IMR-90 (cell line): ENCODE results near the gene CELA3A. TPM values are rescaled to one million over a fixed set of nuclear protein-coding genes. Genes with fewer than 3 reads are reported as not detected.
"Not testable (repeated sequence)": the region's sequence is repeated elsewhere in the genome, so short reads cannot be mapped to it uniquely, and the experiment has no call there.

Experiments used
- ATAC-seq: fragments of 200-7000 bp; cut with Tn5 transposase; 2 replicates; pipeline ENCODE4 v1.9.1; 2020; ENCODE audit warnings: low read depth, mild to moderate bottlenecking, moderate library complexity
- BruUV-seq: library from RNA; stranded (reverse); fragments of 400-500 nt; replicated peaks from 2 replicates; lab custom pipeline; 2021; lab: Mats Ljungman, UMichigan
- CTCF ChIA-PET: fragments of 300-600 bp; formaldehyde crosslinking; extraction: SDS; loops from one replicate; lab custom pipeline; 2021; ENCODE audit warnings: antibody characterized with exemption; lab: Yijun Ruan, JAX
- POLR2A ChIA-PET: fragments of 300-600 bp; sonication (Branson Sonifier 250); formaldehyde crosslinking; loops from one replicate; lab custom pipeline; 2022; ENCODE audit warnings: antibody characterized with exemption; ENCODE audit not compliant: unreplicated experiment; lab: Charles Lee
- DNase-seq: peaks from one replicate; pipeline ENCODE4 v3.0.0; 2013
- H2AFZ ChIP-seq: replicated peaks from 2 replicates; pipeline ENCODE3; 2013; ENCODE audit warnings: low read length, mild to moderate bottlenecking; ENCODE audit not compliant: poor library complexity
- H2AK5ac ChIP-seq: 2 replicates; pipeline ENCODE4 v1.6.1; 2013; ENCODE audit warnings: low read depth, low read length, inconsistent platforms
- H2AK9ac ChIP-seq: replicated peaks from 2 replicates; pipeline ENCODE3; 2013; ENCODE audit warnings: mild to moderate bottlenecking, low read depth, low read length, moderate library complexity; ENCODE audit not compliant: poor library complexity
- H2BK120ac ChIP-seq: 2 replicates; pipeline ENCODE4 v1.6.1; 2013; ENCODE audit warnings: low read depth, low read length, inconsistent platforms
- H2BK15ac ChIP-seq: 3 replicates; pipeline ENCODE4 v1.6.1; 2013; ENCODE audit warnings: low read depth, low read length, inconsistent platforms
- H2BK20ac ChIP-seq: 2 replicates; pipeline ENCODE4 v1.6.1; 2013; ENCODE audit warnings: low read depth, mild to moderate bottlenecking, inconsistent platforms, low read length, moderate library complexity
- H2BK5ac ChIP-seq: 2 replicates; pipeline ENCODE4 v1.6.1; 2013; ENCODE audit warnings: mild to moderate bottlenecking, low read depth, low read length, inconsistent platforms; ENCODE audit not compliant: poor library complexity, severe bottlenecking
- H3K14ac ChIP-seq: replicated peaks from 2 replicates; pipeline ENCODE4 v1.6.1; 2013; ENCODE audit warnings: low read depth, low read length, inconsistent platforms
- H3K18ac ChIP-seq: 2 replicates; pipeline ENCODE4 v1.6.1; 2013; ENCODE audit warnings: low read depth, low read length, control low read depth
- H3K23ac ChIP-seq: 2 replicates; pipeline ENCODE4 v1.6.1; 2013; ENCODE audit warnings: low read depth, low read length, inconsistent platforms
- H3K27ac ChIP-seq: 2 replicates; pipeline ENCODE4 v1.5.1; 2013; ENCODE audit warnings: mild to moderate bottlenecking, control low read depth, low read length; ENCODE audit not compliant: insufficient read depth
- H3K27me3 ChIP-seq: 2 replicates; pipeline ENCODE4 v1.6.1; 2013; ENCODE audit warnings: low read length; ENCODE audit not compliant: control insufficient read depth, insufficient read depth
- H3K36me3 ChIP-seq: 2 replicates; pipeline ENCODE4 v1.6.1; 2013; ENCODE audit warnings: low read length, mixed read lengths; ENCODE audit not compliant: control insufficient read depth, insufficient read depth
- H3K4ac ChIP-seq: 2 replicates; pipeline ENCODE4 v1.6.1; 2013; ENCODE audit warnings: low read depth, low read length, inconsistent platforms
- H3K4me1 ChIP-seq: 2 replicates; pipeline ENCODE4 v1.6.1; 2013; ENCODE audit warnings: low read length, mixed read lengths; ENCODE audit not compliant: control insufficient read depth, insufficient read depth
- H3K4me2 ChIP-seq: 2 replicates; pipeline ENCODE4 v1.6.1; 2013; ENCODE audit warnings: low read depth, mild to moderate bottlenecking, control low read depth, low read length, moderate library complexity
- H3K4me3 ChIP-seq: 2 replicates; pipeline ENCODE4 v1.5.1; 2013; ENCODE audit warnings: low read depth, mild to moderate bottlenecking, control low read depth, low read length, moderate library complexity; ENCODE audit not compliant: insufficient read depth
- H3K56ac ChIP-seq: 2 replicates; pipeline ENCODE4 v1.6.1; 2013; ENCODE audit warnings: low read length, inconsistent platforms; ENCODE audit not compliant: insufficient read depth; ENCODE audit errors: extremely low read depth
- H3K79me1 ChIP-seq, 2 experiments: 2 replicates each; pipeline ENCODE4 v1.6.1; 2013; ENCODE audit warnings: low read length in 2 of 2, inconsistent platforms in 1 of 2, low read depth in 1 of 2
- H3K9ac ChIP-seq: 2 replicates; pipeline ENCODE4 v1.6.1; 2013; ENCODE audit warnings: low read depth, low read length, control low read depth
- H3K9me1 ChIP-seq: 2 replicates; pipeline ENCODE4 v1.6.1; 2013; ENCODE audit warnings: low read length, inconsistent platforms; ENCODE audit not compliant: insufficient read depth
- H3K9me3 ChIP-seq: 2 replicates; pipeline ENCODE4 v1.6.1; 2013; ENCODE audit warnings: low read length; ENCODE audit not compliant: control insufficient read depth, insufficient read depth
- H4K20me1 ChIP-seq: 2 replicates; pipeline ENCODE4 v1.6.1; 2013; ENCODE audit warnings: low read length, inconsistent platforms; ENCODE audit not compliant: insufficient read depth
- H4K5ac ChIP-seq: 2 replicates; pipeline ENCODE4 v1.6.1; 2013; ENCODE audit warnings: mild to moderate bottlenecking, low read depth, low read length, control low read depth
- H4K8ac ChIP-seq, 2 experiments: 2 replicates each; pipeline ENCODE4 v1.6.1; 2013; ENCODE audit warnings: low read depth in 2 of 2, low read length in 2 of 2, control low read depth in 1 of 2, inconsistent platforms in 1 of 2
- H4K91ac ChIP-seq: 2 replicates; pipeline ENCODE4 v1.6.1; 2013; ENCODE audit warnings: low read depth, low read length, inconsistent platforms; ENCODE audit not compliant: insufficient read depth
- WGBS, 2 experiments: methylation state at CpG; one replicate each; pipeline versions ENCODE4 v1.1.5 to v1.1.7; 2013; ENCODE audit warnings: missing lambda C conversion rate in 2 of 2; ENCODE audit not compliant: insufficient read length in 1 of 2; ENCODE audit errors: extremely low coverage in 2 of 2; 5-methylcytosine and 5-hydroxymethylcytosine counted together
- dilution Hi-C: fragments of 300-500 bp; cut with HindIII; formaldehyde crosslinking; loops from one replicate; pipeline ENCODE4 v1.14.3; 2018; ENCODE audit warnings: low sequenced_read_pairs; ENCODE audit not compliant: unreplicated experiment
- in situ Hi-C: fragments of 300-500 bp; cut with MboI; formaldehyde crosslinking; loops from 3 replicates; pipeline ENCODE4 v1.14.3; 2019; ENCODE audit warnings: low sequenced_read_pairs, inconsistent platforms, mixed read lengths
- intact Hi-C: fragments of 100-400 bp; cut with micrococcal nuclease; formaldehyde crosslinking; loops from 2 replicates; pipeline ENCODE4 v1.10.0; 2022
- polyA plus RNA-seq, 3 experiments: library from polyadenylated mRNA; depleted of rRNA; stranded (reverse); fragments of >200 nt; gene quantifications; 2 replicates each; pipeline ENCODE4 v1.2.3, GENCODE V29; 2012; ENCODE audit warnings: low replicate concordance in 1 of 3
- total RNA-seq: library from RNA; depleted of rRNA; stranded (reverse); fragments of >200 nt; gene quantifications from 2 replicates; pipeline ENCODE4 v1.2.3, GENCODE V29; 2012

CELA3A gene
- total and polyA plus RNA-seq, 2 of the 4 experiments (the other 2 are of a cell fraction) = not detected

- H2AFZ ChIP-seq, POLR2A ChIA-PET, H4K5ac ChIP-seq, H2BK5ac ChIP-seq, H3K9me3 ChIP-seq, H4K91ac ChIP-seq, H2AK9ac ChIP-seq, H2BK120ac ChIP-seq, H2BK15ac ChIP-seq, H3K23ac ChIP-seq, in situ Hi-C loops, H3K4me3 ChIP-seq, H3K9me1 ChIP-seq, H3K36me3 ChIP-seq, H3K27me3 ChIP-seq, H3K4me2 ChIP-seq, intact Hi-C loops, H4K20me1 ChIP-seq, H2BK20ac ChIP-seq, DNase-seq, dilution Hi-C loops, H4K8ac ChIP-seq, H2AK5ac ChIP-seq, CTCF ChIA-PET, H3K9ac ChIP-seq, H3K18ac ChIP-seq, BruUV-seq, H3K14ac ChIP-seq, H3K4ac ChIP-seq, H3K27ac ChIP-seq, ATAC-seq, H3K4me1 ChIP-seq, H3K56ac ChIP-seq, H3K79me1 ChIP-seq: not testable (repeated sequence)
- WGBS, 2 experiments = no CpG with 5 or more reads among the region's 8 CpGs
Observed at GRCh38 chr1:21994716-21995115, 6.7 kb upstream of the CELA3A start.

DNA sequence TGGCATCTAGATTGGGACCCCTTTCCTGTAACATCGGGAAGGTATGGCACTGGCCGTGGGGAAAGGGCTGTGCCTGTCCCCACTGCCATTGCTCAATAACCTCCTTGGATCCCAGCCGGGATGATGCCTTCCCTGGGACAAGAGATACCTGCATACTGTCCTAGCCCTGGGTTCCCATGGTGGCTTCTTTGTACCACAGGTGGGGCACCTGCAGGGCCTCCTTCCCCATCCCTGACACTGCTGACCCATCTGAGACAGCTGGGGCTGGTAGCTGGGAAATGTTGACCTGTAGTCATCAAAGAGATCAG lies 4.8 kb upstream of the CELA3A start:
- H3K79me1 ChIP-seq, H2AK9ac ChIP-seq, H3K9me1 ChIP-seq, H3K9me3 ChIP-seq, H3K14ac ChIP-seq, H3K9ac ChIP-seq, H3K4me3 ChIP-seq, BruUV-seq, H2AK5ac ChIP-seq, H4K5ac ChIP-seq, H3K56ac ChIP-seq, ATAC-seq, H4K91ac ChIP-seq, dilution Hi-C loops, CTCF ChIA-PET, H4K8ac ChIP-seq, H3K4ac ChIP-seq, POLR2A ChIA-PET, H3K27me3 ChIP-seq, H3K23ac ChIP-seq, H4K20me1 ChIP-seq, DNase-seq, H3K18ac ChIP-seq, H2BK15ac ChIP-seq, H2BK20ac ChIP-seq, H3K4me1 ChIP-seq, intact Hi-C loops, H3K4me2 ChIP-seq, H2AFZ ChIP-seq, in situ Hi-C loops, H3K27ac ChIP-seq, H2BK5ac ChIP-seq, H3K36me3 ChIP-seq, H2BK120ac ChIP-seq: not testable (repeated sequence)
- no CpG with 5 or more reads among the region's 3 CpGs for WGBS, 2 experiments
